Thoracic aorta (tissue), 2 donors: ENCODE measurements around the gene GAK. TPM values are rescaled to one million over a fixed set of nuclear protein-coding genes. Genes with fewer than 3 reads are reported as not detected.

Experiments
- ATAC-seq: fragments of 150-250 bp; one replicate; pipeline ENCODE4 v1.8.0; 2017; ENCODE audit warnings: low read depth; ENCODE audit not compliant: insufficient number of reproducible peaks, low FRiP score
- DNase-seq: peaks from one replicate; pipeline ENCODE4 v3.0.0-alpha.2; 2020; ENCODE audit warnings: low spot score
- H3K27ac ChIP-seq, 2 donors: fragments of 200-600 bp; sonication (generic); 1 replicate in 1 of 2; 2 replicates in 1 of 2; pipeline ENCODE4 v1.5.1; 2016; ENCODE audit warnings: mild to moderate bottlenecking in 2 of 2, moderate library complexity in 2 of 2
- H3K27me3 ChIP-seq: fragments of 200-600 bp; sonication (generic); replicated peaks from 2 replicates; pipeline ENCODE4 v1.6.0; 2016; ENCODE audit warnings: mild to moderate bottlenecking; ENCODE audit not compliant: insufficient read depth
- H3K36me3 ChIP-seq: fragments of 200-600 bp; sonication (generic); one replicate; pipeline ENCODE4 v1.5.1; 2016
- H3K4me1 ChIP-seq, 2 donors: fragments of 200-600 bp; sonication (generic); 1 replicate in 1 of 2; 2 replicates in 1 of 2; pipeline versions ENCODE4 v1.5.1 to v1.6.0; 2016; ENCODE audit warnings: low read depth in 2 of 2, mild to moderate bottlenecking in 1 of 2; ENCODE audit not compliant: control insufficient read depth in 1 of 2
- H3K4me3 ChIP-seq: fragments of 200-600 bp; sonication (generic); 2 replicates; pipeline ENCODE4 v1.5.1; 2016; ENCODE audit warnings: mild to moderate bottlenecking
- H3K9me3 ChIP-seq: fragments of 200-600 bp; sonication (generic); 2 replicates; pipeline ENCODE4 v1.5.1; 2016
- CTCF ChIP-seq: fragments of 200-600 bp; sonication (generic); IDR thresholded peaks from one replicate; pipeline ENCODE4 v1.5.1; 2019; ENCODE audit warnings: antibody characterized with exemption
- total RNA-seq, 2 donors: library from RNA; depleted of rRNA; stranded (reverse); fragments of >200 nt; gene quantifications; one replicate each; pipeline versions ENCODE4 v1.1.0 to v1.2.3, GENCODE V29; 2016

GAK gene
- total RNA-seq, 2 donors from 2014 or later, result 111 to 170 TPM

DNA sequence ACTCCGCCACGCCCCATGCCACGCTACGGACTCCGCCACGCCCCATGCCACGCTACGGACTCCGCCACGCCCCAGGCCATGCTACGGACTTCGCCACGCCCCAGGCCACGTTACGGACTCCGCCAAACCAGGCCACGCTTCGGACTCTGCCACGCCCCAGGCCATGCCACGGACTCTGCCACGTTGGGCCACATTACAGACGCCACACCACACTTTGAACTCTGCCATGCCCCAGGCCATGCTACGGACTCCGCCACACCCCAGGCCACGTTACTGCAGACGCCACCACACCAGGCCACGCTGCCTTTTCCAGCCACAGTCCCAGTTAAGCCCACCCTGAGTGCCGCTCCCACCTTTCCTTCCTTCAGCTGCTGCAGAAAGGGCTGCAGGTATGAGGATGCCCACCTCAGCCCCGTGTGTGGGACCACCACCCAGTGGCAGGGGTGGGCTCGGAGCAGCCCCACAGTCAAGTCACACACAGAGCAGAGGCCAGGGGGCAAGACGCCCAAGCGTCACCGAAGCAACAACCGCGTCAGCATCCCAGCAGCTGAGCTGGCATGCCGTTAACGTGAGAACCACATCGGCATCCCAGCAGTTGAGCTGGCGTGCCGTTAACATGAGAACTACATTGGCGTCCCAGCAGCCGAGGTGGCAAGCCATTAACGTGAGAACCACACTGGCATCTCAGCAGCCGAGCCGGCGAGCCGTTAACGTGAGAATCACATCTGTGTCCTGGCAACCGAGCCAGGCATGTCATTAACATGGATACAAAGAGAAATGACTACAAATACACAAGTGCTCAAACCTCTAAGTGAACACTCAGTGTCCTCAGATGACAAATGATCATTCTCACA, 26.4 kb downstream of the GAK start:
- H3K4me3 ChIP-seq, result no peak overlapping the region
- no peak for DNase-seq
- no peaks in the 10 kb centered on the region for H3K27me3 ChIP-seq
- peaks cover 15% of the 10 kb centered on the region for H3K36me3 ChIP-seq
- no peaks in the 10 kb centered on the region for H3K4me1 ChIP-seq
- ATAC-seq, result no peak
- H3K27ac ChIP-seq, result no peak overlapping the region
- TF ChIP-seq CTCF, result no peak
- H3K9me3 ChIP-seq, result no peaks in the 10 kb centered on the region

- no peaks in the 10 kb centered on the region for H3K27me3 ChIP-seq
- TF ChIP-seq CTCF, result no peak
- H3K36me3 ChIP-seq, result peaks cover 18% of the 10 kb centered on the region
- no peak for ATAC-seq
- H3K9me3 ChIP-seq, result no peaks in the 10 kb centered on the region
- H3K4me3 ChIP-seq, result no peak overlapping the region
- no peak overlapping the region for H3K27ac ChIP-seq
- DNase-seq, result no peak
- H3K4me1 ChIP-seq, result no peaks in the 10 kb centered on the region
These were observed 28.8 kb downstream of the GAK start for GRCh38 chr4:903066-904046.

DNA sequence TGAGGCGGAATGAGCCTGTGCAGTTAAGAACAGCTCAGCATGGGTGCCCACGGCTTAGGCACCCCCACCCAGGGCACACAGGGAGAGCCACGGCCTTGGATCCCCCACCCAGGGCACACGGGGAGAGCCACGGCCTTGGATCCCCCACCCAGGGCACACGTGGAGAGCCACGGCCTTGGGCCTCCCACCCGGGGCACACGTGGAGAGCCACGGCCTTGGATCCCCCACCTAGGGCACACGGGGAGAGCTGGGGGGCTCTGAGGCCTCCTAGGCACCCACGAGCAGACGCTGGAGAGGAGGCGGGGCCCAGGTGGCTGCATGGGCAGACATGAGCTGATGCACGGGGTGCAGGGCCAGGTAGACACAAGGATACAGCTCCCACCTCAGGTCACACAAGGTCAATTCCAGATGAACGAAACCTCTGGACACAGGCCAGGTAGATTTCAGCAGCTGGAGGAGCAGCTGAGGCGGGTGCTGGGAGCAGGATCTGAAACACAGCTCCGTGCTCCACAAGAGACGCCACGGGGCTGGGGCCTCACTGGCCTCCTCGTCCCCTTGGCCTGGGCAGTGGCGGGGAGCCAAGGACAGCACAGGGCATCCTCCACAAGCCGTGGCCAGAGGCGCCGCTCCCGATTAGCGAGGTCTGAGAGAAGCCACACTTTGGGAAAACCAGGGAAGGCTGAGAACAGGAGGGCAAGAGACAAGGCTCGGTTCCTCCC, 30.8 kb downstream of the GAK start:
- no peak for TF ChIP-seq CTCF
- no peak for ATAC-seq

DNA sequence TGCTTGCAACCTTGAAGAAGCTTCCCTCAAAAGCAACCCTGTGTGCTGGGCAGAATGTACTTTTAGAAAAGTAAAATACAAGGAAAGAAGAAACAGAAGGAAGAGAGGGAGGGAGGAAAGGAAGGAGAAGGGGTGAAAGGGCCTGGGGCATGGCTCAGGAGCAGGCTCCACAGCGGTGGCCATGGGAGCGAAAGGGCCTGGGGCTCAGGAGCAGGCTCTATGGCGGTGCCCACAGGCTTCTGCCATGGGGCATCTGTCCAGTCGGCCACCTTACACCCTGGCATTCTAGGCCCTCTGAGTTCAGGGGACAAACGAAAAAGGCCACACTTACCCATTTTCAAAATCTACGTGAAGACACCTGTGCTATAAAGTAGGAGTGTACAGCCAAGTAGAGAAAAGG, 31.4 kb downstream of the GAK start:
- no peaks in the 10 kb centered on the region for H3K27me3 ChIP-seq
- no peaks in the 10 kb centered on the region for H3K9me3 ChIP-seq
- ATAC-seq (no peak), DNase-seq (no peak)
- H3K4me3 ChIP-seq, result no peak overlapping the region
- peaks cover 24% of the 10 kb centered on the region for H3K36me3 ChIP-seq
- H3K4me1 ChIP-seq, result no peaks in the 10 kb centered on the region
- no peak overlapping the region for H3K27ac ChIP-seq
- no peak for TF ChIP-seq CTCF

More for the DNA sequence above, 30.8 kb downstream of the GAK start:
- DNase-seq, result no peak
- H3K27ac ChIP-seq, result no peak overlapping the region
- peaks cover 24% of the 10 kb centered on the region for H3K36me3 ChIP-seq
- no peaks in the 10 kb centered on the region for H3K4me1 ChIP-seq
- H3K9me3 ChIP-seq, result no peaks in the 10 kb centered on the region
- no peaks in the 10 kb centered on the region for H3K27me3 ChIP-seq
- no peak overlapping the region for H3K4me3 ChIP-seq
